ENCODE data around the gene SIGLEC7.

The SIGLEC7 gene

DNA sequence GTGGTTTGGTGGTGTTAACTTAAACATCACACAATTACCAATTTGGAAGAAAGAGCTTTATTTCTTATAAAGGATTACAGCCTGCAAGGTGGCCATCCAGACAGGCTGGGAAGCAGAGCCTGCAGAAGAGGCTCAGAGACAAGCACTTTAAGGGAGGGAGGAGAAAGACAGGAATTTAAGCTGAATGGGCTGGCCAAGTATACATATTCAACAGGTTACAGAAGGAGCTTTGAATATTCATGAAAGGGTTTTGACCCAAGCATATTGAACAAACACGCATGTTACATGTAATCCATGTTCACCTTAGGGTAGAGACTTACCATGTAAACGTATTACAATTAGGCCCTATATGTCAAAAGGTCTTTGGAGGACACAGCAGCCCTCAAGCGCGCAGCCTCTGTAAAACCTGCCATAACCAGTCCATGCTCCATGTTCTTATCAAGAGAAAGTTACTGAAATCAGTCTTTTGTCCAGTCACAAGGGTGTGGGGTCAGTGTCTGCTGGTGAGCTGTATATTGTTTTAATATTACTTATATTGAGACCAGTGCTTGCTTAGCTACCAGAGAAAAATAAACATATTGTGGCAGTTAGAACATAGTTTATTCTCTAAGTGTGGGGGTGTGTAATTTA is 19.9 kb downstream of the SIGLEC7 start:
- Histone ChIP-seq H3K27ac (no peak overlapping the region), H3K27me3 (peaks cover 9% of the 10 kb centered on the region), H3K9me3 (no peaks in the 10 kb centered on the region), H3K4me1 (ENCODE audit: control insufficient read depth in 1 of 2, insufficient read depth in 1 of 2, low read depth in 1 of 2, low read length in 1 of 2) (peaks cover 14 to 16% of the 10 kb centered on the region in 2 experiments), H3K4me3 (ENCODE audit: low read depth in 1 of 2, low read length in 1 of 2) (no peak overlapping the region), H3K36me3 (no peaks in the 10 kb centered on the region)
- TF ChIP-seq CTCF (IDR thresholded peaks at IDR 0.05): no peak

GRCh38 chr19:51163257-51163656 is 21.2 kb downstream of the SIGLEC7 start:
- TF ChIP-seq CTCF (IDR thresholded peaks at IDR 0.05): no peak
- no peak overlapping the region for H3K27ac ChIP-seq
- H3K27me3 ChIP-seq: peaks cover 9% of the 10 kb centered on the region
- H3K9me3 ChIP-seq: no peaks in the 10 kb centered on the region
- no peaks in the 10 kb centered on the region for H3K36me3 ChIP-seq
- H3K4me3 ChIP-seq (ENCODE audit: low read depth in 1 of 2, low read length in 1 of 2): no peak overlapping the region
- H3K4me1 ChIP-seq (ENCODE audit: control insufficient read depth in 1 of 2, insufficient read depth in 1 of 2, low read depth in 1 of 2, low read length in 1 of 2): peaks cover 17 to 18% of the 10 kb centered on the region in 2 experiments

DNA sequence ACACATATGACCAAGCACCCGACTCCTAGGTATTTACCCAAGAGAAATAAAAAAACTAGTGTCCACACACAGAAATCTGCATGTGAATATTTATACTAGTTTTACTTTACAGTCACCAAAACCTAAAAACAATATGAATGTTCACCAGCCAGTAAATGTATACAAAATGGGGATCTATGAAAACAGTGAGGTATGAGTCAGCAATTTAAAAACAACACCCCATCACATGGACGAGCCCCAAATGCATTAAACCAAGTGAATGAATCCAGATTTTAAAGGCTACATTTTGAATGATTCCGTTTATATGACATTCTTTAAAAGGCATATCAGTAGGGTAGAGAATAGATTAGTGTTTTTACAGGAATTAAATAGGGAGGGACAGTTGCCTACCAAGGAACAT is 22.1 kb downstream of the SIGLEC7 start:
- TF ChIP-seq CTCF (IDR thresholded peaks at IDR 0.05): no peak
- H3K4me1 ChIP-seq (ENCODE audit: control insufficient read depth in 1 of 2, insufficient read depth in 1 of 2, low read depth in 1 of 2, low read length in 1 of 2): peaks cover 9 to 12% of the 10 kb centered on the region in 2 experiments
- no peaks in the 10 kb centered on the region for H3K36me3 ChIP-seq
- H3K4me3 ChIP-seq (ENCODE audit: low read depth in 1 of 2, low read length in 1 of 2): no peak overlapping the region
- peaks cover 9% of the 10 kb centered on the region for H3K27me3 ChIP-seq
- H3K27ac ChIP-seq: no peak overlapping the region
- H3K9me3 ChIP-seq: no peaks in the 10 kb centered on the region

DNA sequence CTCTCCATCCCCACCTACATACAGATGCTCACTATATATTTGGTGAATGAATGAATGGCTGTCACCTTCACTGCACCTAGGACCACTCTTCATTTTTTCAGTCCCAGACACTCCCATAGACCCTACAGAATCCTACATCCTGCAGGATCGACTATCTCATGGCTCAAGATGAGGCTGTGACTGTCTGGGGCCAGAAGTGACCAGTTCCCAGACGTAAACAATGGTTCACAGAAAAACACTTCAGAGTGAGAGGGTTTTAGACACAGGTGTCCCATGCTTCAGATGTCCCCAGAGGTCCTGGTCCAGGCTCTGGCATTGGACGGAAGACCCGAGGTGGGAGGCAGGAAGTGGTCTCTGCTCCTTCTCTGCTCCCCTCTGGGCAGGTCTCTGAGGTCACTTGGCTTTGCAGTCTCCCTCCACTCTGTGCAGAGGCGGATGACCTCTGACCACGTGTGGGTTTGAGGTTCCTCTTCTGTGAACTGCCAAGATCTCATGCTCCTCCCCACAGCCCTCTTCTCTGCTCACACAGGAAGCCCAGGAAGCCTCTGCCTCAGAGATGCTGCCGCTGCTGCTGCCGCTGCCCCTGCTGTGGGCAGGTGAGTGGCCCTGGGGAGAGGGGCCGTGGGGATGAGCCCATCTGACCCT is 24.9 kb downstream of the SIGLEC7 start:
- Histone ChIP-seq H3K4me3 (ENCODE audit: low read depth in 1 of 2, low read length in 1 of 2) (peak overlapping the region in 1 of 2 experiments; percentile 28), H3K27me3 (peaks cover 7% of the 10 kb centered on the region), H3K4me1 (ENCODE audit: control insufficient read depth in 1 of 2, insufficient read depth in 1 of 2, low read depth in 1 of 2, low read length in 1 of 2) (peaks cover 9 to 15% of the 10 kb centered on the region in 2 experiments), H3K36me3 (no peaks in the 10 kb centered on the region), H3K27ac (peak overlapping the region; percentile 65), H3K9me3 (no peaks in the 10 kb centered on the region)
- peak; percentile 15 for TF ChIP-seq CTCF (IDR thresholded peaks at IDR 0.05)

DNA sequence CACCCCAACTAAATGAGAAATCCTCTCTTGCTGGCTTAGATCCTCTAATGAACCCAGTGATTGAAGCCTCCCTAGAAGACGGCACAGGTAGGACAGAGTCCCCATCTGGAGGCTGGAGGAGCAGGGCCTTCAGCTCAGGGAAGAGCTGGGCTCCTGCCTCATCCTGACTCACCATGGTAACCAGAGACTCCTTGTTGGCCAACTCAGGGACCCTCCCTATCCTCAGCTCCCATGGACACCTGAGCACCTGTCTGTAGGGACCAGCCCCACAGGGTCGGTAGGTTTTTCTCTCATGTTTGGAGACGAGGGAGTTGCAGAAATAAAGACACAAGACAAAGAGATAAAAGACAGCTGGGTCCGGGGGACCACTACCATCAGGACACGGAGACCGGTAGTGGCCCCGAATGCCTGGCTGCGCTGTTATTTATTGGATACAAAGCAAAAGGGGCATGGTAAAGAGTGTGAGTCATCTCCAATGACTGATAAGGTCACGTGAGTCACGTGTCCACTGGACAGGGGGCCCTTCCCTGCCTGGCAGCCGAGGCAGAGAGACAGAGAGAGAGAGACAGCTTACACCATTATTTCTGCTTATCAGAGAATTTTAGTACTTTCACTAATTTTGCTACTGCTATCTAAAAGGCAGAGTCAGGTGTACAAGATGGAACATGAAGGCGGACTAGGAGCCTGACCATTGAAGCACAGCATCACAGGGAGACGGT is 26.6 kb downstream of the SIGLEC7 start:
- H3K27me3 ChIP-seq: peaks cover 8% of the 10 kb centered on the region
- no peak overlapping the region for H3K4me3 ChIP-seq (ENCODE audit: low read depth in 1 of 2, low read length in 1 of 2)
- TF ChIP-seq CTCF (IDR thresholded peaks at IDR 0.05): no peak

More for the DNA sequence above, 26.6 kb downstream of the SIGLEC7 start:
- Histone ChIP-seq H3K36me3 (no peaks in the 10 kb centered on the region), H3K27ac (no peak overlapping the region), H3K4me1 (ENCODE audit: control insufficient read depth in 1 of 2, insufficient read depth in 1 of 2, low read depth in 1 of 2, low read length in 1 of 2) (peaks cover 9 to 18% of the 10 kb centered on the region in 2 experiments), H3K9me3 (no peaks in the 10 kb centered on the region)

Data from neutrophil (primary cell).